Right atrium auricular region (tissue), 2 donors: ENCODE results near the gene HIRIP3. TPM values are rescaled to one million over a fixed set of nuclear protein-coding genes. Genes with fewer than 3 reads are reported as not detected.

Experiments
- DNase-seq: peaks from one replicate; pipeline ENCODE4 v3.0.0-alpha.2; 2019; ENCODE audit warnings: low spot score
- H3K27ac ChIP-seq, 2 donors: fragments of 200-600 bp; sonication (generic); 1 replicate in 1 of 2; 2 replicates in 1 of 2; pipeline ENCODE4 v1.5.1; 2016 to 2019
- H3K27me3 ChIP-seq, 2 donors: fragments of 200-600 bp; sonication (generic); one replicate each; pipeline versions ENCODE4 v1.5.1 to v1.6.0; 2017 to 2019
- H3K36me3 ChIP-seq: fragments of 200-600 bp; sonication (generic); one replicate; pipeline ENCODE4 v1.5.1; 2016
- H3K4me1 ChIP-seq, 2 donors: fragments of 200-600 bp; sonication (generic); one replicate each; pipeline versions ENCODE4 v1.5.1 to v1.6.0; 2017 to 2019
- H3K4me3 ChIP-seq, 2 donors: fragments of 200-600 bp; sonication (generic); 1 replicate in 1 of 2; 2 replicates in 1 of 2; pipeline ENCODE4 v1.5.1; 2017 to 2019; ENCODE audit warnings: mild to moderate bottlenecking in 1 of 2, moderate library complexity in 1 of 2
- H3K9me3 ChIP-seq, 2 donors: fragments of 200-600 bp; sonication (generic); one replicate each; pipeline ENCODE4 v1.5.1; 2019
- total RNA-seq, 2 donors: library from RNA; depleted of rRNA; stranded (reverse); fragments of >200 nt; gene quantifications; one replicate each; pipeline ENCODE4 v1.1.0, GENCODE V29; 2016
- TF ChIP-seq, protein P1 (sequence below), 2 donors: fragments of 200-600 bp; sonication (generic); IDR thresholded peaks; one replicate each; pipeline ENCODE4 v1.5.1; 2019; ENCODE audit warnings: antibody characterized with exemption in 2 of 2

Gene HIRIP3
- total RNA-seq, 2 donors from 2014 or later: 10.3 to 11.4 TPM

DNA sequence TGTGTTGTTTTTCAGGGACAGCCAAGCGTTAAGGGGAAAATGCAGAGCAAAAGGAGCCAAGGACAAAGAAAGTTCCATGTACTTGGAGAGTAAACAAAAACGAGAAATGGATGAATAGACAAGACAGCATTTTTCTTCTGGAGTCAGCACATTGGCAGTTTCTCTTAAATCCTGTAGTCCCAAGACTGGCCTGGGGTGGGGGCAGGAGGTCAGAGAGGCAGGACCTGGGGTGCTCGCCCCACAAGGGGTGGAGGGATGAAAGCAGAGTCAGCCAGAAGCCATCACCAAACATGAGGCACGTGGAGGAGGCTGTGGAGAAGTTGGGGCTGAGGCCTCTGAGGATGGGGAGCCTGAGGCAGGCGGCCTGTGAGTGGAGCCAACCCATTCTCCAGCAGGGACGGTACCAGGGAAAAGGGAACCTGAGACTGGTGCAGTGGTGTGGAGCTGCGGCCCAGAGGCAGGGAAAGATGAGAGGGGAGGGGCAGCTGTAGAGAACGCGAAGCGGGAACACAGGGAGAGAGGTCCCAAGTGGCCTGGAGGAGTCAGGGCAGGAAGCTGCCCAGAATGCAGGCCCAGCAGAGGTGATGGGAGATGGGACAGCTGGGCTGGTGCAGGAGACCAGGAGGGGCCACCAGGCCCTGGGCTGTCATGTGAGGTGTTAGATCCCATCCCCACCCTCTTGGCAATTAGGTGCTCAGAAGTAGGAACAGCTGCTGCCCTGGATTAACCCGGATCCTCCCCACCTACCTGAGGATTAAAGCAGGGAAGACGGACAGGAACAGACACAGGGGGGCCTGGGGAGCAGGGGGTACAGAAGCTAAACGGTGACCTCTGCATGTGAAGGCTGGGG is 32.4 kb upstream of the HIRIP3 start:
- Histone ChIP-seq H3K27me3 (peaks cover 13 to 18% of the 10 kb centered on the region in 2 donors), H3K4me3 (no peak overlapping the region), H3K4me1 (peaks cover 0 to 13% of the 10 kb centered on the region in 2 donors), H3K9me3 (no peaks in the 10 kb centered on the region), H3K27ac (no peak overlapping the region), H3K36me3 (no peaks in the 10 kb centered on the region)
- TF ChIP-seq, protein P1, sequence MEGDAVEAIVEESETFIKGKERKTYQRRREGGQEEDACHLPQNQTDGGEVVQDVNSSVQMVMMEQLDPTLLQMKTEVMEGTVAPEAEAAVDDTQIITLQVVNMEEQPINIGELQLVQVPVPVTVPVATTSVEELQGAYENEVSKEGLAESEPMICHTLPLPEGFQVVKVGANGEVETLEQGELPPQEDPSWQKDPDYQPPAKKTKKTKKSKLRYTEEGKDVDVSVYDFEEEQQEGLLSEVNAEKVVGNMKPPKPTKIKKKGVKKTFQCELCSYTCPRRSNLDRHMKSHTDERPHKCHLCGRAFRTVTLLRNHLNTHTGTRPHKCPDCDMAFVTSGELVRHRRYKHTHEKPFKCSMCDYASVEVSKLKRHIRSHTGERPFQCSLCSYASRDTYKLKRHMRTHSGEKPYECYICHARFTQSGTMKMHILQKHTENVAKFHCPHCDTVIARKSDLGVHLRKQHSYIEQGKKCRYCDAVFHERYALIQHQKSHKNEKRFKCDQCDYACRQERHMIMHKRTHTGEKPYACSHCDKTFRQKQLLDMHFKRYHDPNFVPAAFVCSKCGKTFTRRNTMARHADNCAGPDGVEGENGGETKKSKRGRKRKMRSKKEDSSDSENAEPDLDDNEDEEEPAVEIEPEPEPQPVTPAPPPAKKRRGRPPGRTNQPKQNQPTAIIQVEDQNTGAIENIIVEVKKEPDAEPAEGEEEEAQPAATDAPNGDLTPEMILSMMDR (IDR thresholded peaks at IDR 0.05): no peak
- no peak for DNase-seq

DNA sequence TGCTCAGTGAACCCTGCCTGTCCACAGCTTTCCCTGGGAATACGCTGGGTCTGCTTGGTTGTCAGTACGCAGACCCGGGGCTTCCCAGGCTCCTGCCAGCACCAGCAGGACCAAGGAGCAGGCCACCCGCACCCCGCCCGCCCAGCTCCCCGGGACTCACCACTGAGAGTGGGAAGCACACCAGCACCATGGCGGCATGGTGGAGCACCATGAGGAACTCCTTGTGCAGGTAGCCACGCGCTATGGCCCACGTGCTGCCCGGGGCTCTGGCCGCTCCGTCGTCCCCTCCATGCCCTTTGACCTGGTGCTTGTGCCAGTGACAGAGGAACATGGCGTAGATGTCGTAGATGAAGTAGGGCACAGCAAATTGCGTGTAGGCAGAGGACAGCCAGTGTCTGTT is 31.0 kb upstream of the HIRIP3 start:
- Histone ChIP-seq H3K4me3 (no peak overlapping the region), H3K27ac (no peak overlapping the region), H3K4me1 (peaks cover 0 to 12% of the 10 kb centered on the region in 2 donors), H3K9me3 (no peaks in the 10 kb centered on the region), H3K36me3 (no peaks in the 10 kb centered on the region), H3K27me3 (peaks cover 6 to 13% of the 10 kb centered on the region in 2 donors)
- no peak for DNase-seq
- TF ChIP-seq, protein P1 (IDR thresholded peaks at IDR 0.05): no peak

GRCh38 chr16:30025574-30025973 is 30.2 kb upstream of the HIRIP3 start:
- Histone ChIP-seq H3K27ac (no peak overlapping the region), H3K4me3 (no peak overlapping the region), H3K9me3 (no peaks in the 10 kb centered on the region), H3K4me1 (peaks cover 0 to 12% of the 10 kb centered on the region in 2 donors), H3K36me3 (no peaks in the 10 kb centered on the region), H3K27me3 (peaks cover 0 to 9% of the 10 kb centered on the region in 2 donors)
- no peak for DNase-seq
- TF ChIP-seq, protein P1 (IDR thresholded peaks at IDR 0.05): no peak

GRCh38 chr16:30025156-30025555 is 29.7 kb upstream of the HIRIP3 start:
- Histone ChIP-seq H3K4me1 (peaks cover 0 to 13% of the 10 kb centered on the region in 2 donors), H3K4me3 (no peak overlapping the region), H3K36me3 (no peaks in the 10 kb centered on the region), H3K27ac (no peak overlapping the region), H3K9me3 (no peaks in the 10 kb centered on the region), H3K27me3 (peaks cover 0 to 9% of the 10 kb centered on the region in 2 donors)
- no peak for DNase-seq
- TF ChIP-seq, protein P1 (IDR thresholded peaks at IDR 0.05): no peak

DNA sequence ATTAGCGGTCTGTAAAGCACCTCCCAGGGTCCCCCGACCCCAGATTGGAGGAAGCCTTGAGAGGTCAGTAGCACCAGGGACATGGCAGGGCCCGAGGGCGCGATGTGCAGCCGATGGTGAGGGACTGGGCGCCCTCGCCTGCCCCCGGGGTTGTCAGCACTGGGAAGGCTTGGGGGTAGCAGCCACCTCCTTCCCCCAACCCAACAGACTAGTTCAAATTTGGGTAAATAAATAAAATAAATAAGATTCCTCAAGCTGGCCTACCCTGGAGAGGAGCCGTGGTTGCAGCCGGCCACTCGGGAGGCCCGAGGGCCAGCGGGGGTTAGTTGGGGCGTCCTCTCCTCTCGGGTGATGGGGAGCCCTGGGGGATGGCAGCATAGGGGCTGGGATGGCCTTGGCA is 29.0 kb upstream of the HIRIP3 start:
- TF ChIP-seq, protein P1 (IDR thresholded peaks at IDR 0.05): no peak
- Histone ChIP-seq H3K27me3 (peaks cover 0 to 3% of the 10 kb centered on the region in 2 donors), H3K4me3 (no peak overlapping the region), H3K36me3 (no peaks in the 10 kb centered on the region), H3K9me3 (no peaks in the 10 kb centered on the region), H3K4me1 (peaks cover 0 to 13% of the 10 kb centered on the region in 2 donors), H3K27ac (no peak overlapping the region)
- DNase-seq: no peak
